GM18519 (cell line): ENCODE data around the gene CNNM3.

Experiments
- ATAC-seq: cut with Tn5 transposase; IDR thresholded peaks from one replicate; pipeline ENCODE4 v1.9.1; 2021; ENCODE audit warnings: mild to moderate bottlenecking, moderate library complexity; ENCODE audit not compliant: unreplicated experiment, low FRiP score

Gene CNNM3

GRCh38 chr2:96838345-96839292 is 22.6 kb downstream of the CNNM3 start:
- ATAC-seq, result no peak

GRCh38 chr2:96839293-96839874 is 23.3 kb downstream of the CNNM3 start:
- ATAC-seq, result no peak

- ATAC-seq, result no peak
Observed at GRCh38 chr2:96839875-96840850, 24.1 kb downstream of the CNNM3 start.

- no peak for ATAC-seq
Observed at GRCh38 chr2:96841701-96842495, 25.8 kb downstream of the CNNM3 start.

- no peak for ATAC-seq
Observed at GRCh38 chr2:96842600-96842999, 26.5 kb downstream of the CNNM3 start.

- no peak for ATAC-seq
Observed at GRCh38 chr2:96843538-96844268, 27.6 kb downstream of the CNNM3 start, which contains the start of gene ANKRD23. Gene ANKRD23, minus strand, starts transcription at chr2:96844021. Its CDS starts 29 bp downstream, at chr2:96843992.

- no peak for ATAC-seq
Observed at GRCh38 chr2:96844405-96844808, 28.3 kb downstream of the CNNM3 start.

GRCh38 chr2:96846825-96847224 is 30.8 kb downstream of the CNNM3 start:
- ATAC-seq, result no peak

- ATAC-seq, result no peak
Observed at GRCh38 chr2:96847586-96847985, 31.5 kb downstream of the CNNM3 start.

GRCh38 chr2:96848264-96848663 is 32.2 kb downstream of the CNNM3 start:
- no peak for ATAC-seq

GRCh38 chr2:96852667-96853066 is 36.6 kb downstream of the CNNM3 start:
- ATAC-seq, result no peak

GRCh38 chr2:96853321-96853720 is 37.3 kb downstream of the CNNM3 start:
- ATAC-seq, result no peak

- ATAC-seq, result no peak
Observed at GRCh38 chr2:96856776-96857666, 41.0 kb downstream of the CNNM3 start.

GRCh38 chr2:96857667-96858372 is 41.8 kb downstream of the CNNM3 start, which contains the start of gene ANKRD39:
Gene ANKRD39, minus strand, starts transcription at chr2:96858016. Its CDS starts 29 bp downstream, at chr2:96857987.
- ATAC-seq, result peak; percentile 88

- no peak for ATAC-seq
Observed at GRCh38 chr2:96859099-96859649, 43.1 kb downstream of the CNNM3 start.

GRCh38 chr2:96859681-96860064 is 43.6 kb downstream of the CNNM3 start:
- no peak for ATAC-seq
